Ovary (tissue), 9 donors: ENCODE measurements around the gene KRT85. TPM values are rescaled to one million over a fixed set of nuclear protein-coding genes. Genes with fewer than 3 reads are reported as not detected.

ENCODE experiments used
- DNase-seq, 5 donors: peaks; one replicate each; pipeline ENCODE4 v3.0.0-alpha.2; 2019 to 2020
- H3K27ac ChIP-seq, 2 donors: fragments of 200-600 bp; one replicate each; pipeline versions ENCODE4 v1.5.1 to v1.8.0; 2019 to 2022
- H3K27me3 ChIP-seq: fragments of 200-600 bp; one replicate; pipeline ENCODE4 v1.8.0; 2022
- H3K36me3 ChIP-seq: fragments of 200-600 bp; sonication (generic); one replicate; pipeline ENCODE4 v1.5.1; 2019
- H3K4me1 ChIP-seq: one replicate; pipeline ENCODE4 v1.8.1; 2013; ENCODE audit warnings: mild to moderate bottlenecking, moderate library complexity; ENCODE audit not compliant: insufficient read depth
- H3K4me3 ChIP-seq: fragments of 200-600 bp; sonication (generic); one replicate; pipeline ENCODE4 v1.5.1; 2017
- H3K9me3 ChIP-seq, 2 donors: fragments of 200-600 bp in 1 of 2; sonication (generic) in 1 of 2; one replicate each; pipeline versions ENCODE4 v1.5.1 to v1.8.1; 2013 to 2019; ENCODE audit warnings: mild to moderate bottlenecking in 1 of 2, moderate library complexity in 1 of 2
- EP300 ChIP-seq: sonication (generic); formaldehyde crosslinking; IDR thresholded peaks from one replicate; pipeline ENCODE4 v1.6.1; 2017; ENCODE audit warnings: antibody characterized with exemption
- POLR2A ChIP-seq: fragments of 450-650 bp; IDR thresholded peaks from one replicate; pipeline ENCODE4 v1.6.1; 2017; ENCODE audit warnings: antibody characterized with exemption, mild to moderate bottlenecking, moderate library complexity
- WGBS, 3 donors: extraction: QIAGEN DNeasy Blood & Tissue Kit in 1 of 3; methylation state at CpG; one replicate each; pipeline versions ENCODE4 v1.1.5 to v1.1.7; 2013 to 2017; 5-methylcytosine and 5-hydroxymethylcytosine counted together
- intact Hi-C, 4 donors: fragments of 100-400 bp; cut with DNase I; formaldehyde crosslinking; loops; one replicate each; pipeline versions ENCODE4 v1.11.0 to v1.15.1; 2022 to 2023
- polyA plus RNA-seq, 2 donors: library from polyadenylated mRNA; stranded (reverse); fragments of 200-250 nt in 1 of 2; fragments of 350-450 nt in 1 of 2; fragmentation: Illumina TruSeq in 1 of 2; extraction: RNeasy Lipid Tissue Mini Kit (QIAGEN cat#74804) in 1 of 2; gene quantifications; one replicate each; pipeline ENCODE4 v1.2.3, GENCODE V29; 2013 to 2014
- total RNA-seq, 7 donors: library from RNA; depleted of rRNA in 2 of 7; stranded (reverse); fragments of >200 nt in 2 of 7; fragmentation: NEBNext Ultra II Directional in 3 of 7; extraction: Animal tissue kit (Norgen Biotek cat#: 25700) in 3 of 7; gene quantifications; one replicate each; pipeline versions ENCODE4 v1.1.0 to v1.2.4, GENCODE V29; 2016 to 2023
- TF ChIP-seq, protein P1 (sequence below), 3 donors: fragments of 450-650 bp in 2 of 3; fragments of 200-600 bp in 1 of 3; IDR thresholded peaks; one replicate each; pipeline versions ENCODE4 v1.5.1 to v1.8.0; 2016 to 2022; ENCODE audit warnings: antibody characterized with exemption in 3 of 3, mild to moderate bottlenecking in 1 of 3
- donor health status: DM: no; HTN: no; CAD: no; lungs with moderate emphysema.
- donor health status: DM: no; HTN: no; CAD: no.
- donor health status: Bipolar disorder and iron deficiency.
- donor health status: DM: yes; HTN: yes; CAD: no.
- donor health status: DM: no; HTN: no; CAD: no.
- donor health status: DM: yes; HTN: yes; CAD: no.

Gene KRT85
- total and polyA plus RNA-seq, 9 donors: not detected

DNA sequence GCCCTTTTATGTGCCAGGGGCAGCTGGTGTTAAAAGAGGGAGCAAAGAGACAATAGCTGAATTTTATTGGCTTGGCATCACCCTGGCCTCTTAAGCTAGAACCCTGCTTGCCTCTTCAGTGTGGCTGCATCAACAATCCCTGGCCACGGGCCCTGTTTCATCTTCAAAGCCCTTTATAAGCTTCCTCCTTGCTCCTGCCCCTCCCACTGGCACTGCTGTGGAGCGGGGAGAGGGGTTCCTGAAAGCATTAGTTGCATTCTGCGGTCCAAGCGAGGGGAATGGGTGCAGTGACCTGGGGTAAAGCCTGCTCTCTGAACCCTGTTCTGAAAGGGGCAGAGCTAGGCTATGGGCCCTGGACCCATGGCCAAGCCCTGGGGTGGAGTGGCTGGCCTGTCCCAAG is 45.9 kb downstream of the KRT85 start:
- H3K4me1 ChIP-seq: no peaks in the 10 kb centered on the region
- WGBS, 3 donors: 63 to 68% (median 67%) methylated on average over 4 of the region's 4 CpGs
- intact Hi-C loops: no loop called here
- H3K27ac ChIP-seq: no peak overlapping the region
- H3K4me3 ChIP-seq: no peak overlapping the region
- H3K27me3 ChIP-seq: no peaks in the 10 kb centered on the region
- no peaks in the 10 kb centered on the region for H3K36me3 ChIP-seq
- TF ChIP-seq EP300 (no peak), POLR2A (no peak)
- TF ChIP-seq, protein P1, sequence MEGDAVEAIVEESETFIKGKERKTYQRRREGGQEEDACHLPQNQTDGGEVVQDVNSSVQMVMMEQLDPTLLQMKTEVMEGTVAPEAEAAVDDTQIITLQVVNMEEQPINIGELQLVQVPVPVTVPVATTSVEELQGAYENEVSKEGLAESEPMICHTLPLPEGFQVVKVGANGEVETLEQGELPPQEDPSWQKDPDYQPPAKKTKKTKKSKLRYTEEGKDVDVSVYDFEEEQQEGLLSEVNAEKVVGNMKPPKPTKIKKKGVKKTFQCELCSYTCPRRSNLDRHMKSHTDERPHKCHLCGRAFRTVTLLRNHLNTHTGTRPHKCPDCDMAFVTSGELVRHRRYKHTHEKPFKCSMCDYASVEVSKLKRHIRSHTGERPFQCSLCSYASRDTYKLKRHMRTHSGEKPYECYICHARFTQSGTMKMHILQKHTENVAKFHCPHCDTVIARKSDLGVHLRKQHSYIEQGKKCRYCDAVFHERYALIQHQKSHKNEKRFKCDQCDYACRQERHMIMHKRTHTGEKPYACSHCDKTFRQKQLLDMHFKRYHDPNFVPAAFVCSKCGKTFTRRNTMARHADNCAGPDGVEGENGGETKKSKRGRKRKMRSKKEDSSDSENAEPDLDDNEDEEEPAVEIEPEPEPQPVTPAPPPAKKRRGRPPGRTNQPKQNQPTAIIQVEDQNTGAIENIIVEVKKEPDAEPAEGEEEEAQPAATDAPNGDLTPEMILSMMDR (IDR thresholded peaks at IDR 0.05): no peak
- DNase-seq: peak in 1 of 5 donors; percentile 3
- H3K9me3 ChIP-seq: no peaks in the 10 kb centered on the region

DNA sequence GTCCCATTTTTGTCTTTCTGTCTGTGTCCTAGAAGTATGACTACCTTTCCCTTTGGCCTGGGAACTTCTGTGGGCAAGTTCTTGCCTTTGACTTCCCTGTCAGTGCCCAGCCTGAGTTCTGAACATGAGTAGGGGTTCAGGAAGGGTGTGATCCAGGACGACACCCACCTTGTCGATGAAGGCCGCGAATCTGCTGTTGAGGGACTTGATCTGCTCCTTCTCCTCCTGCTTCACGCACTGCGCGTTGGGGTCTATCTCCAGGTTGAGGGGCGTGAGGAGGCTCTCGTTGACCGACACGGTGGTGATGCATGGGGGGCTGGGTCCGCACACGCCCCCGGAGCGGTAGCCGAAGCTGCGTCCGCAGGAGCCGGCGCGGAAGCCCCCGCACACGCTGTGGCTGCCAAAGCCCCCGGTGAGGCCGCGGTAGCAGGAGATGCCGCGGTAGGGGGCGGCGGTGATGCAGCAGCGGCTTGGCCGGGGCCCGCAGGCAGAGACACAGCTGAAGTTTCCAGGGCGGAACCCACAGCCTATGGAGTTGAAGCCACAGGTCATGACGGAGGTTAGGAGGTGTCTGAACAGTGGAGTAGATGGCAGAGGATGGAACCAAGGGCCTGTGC is 46.4 kb downstream of the KRT85 start, which contains the start of gene KRT83:
Gene KRT83, minus strand, starts transcription at position 615 of the 617 bp plus-strand sequence. Its CDS starts 63 bp downstream, at position 552.
- peak in 1 of 5 donors; percentile 13 for DNase-seq
- no peaks in the 10 kb centered on the region for H3K4me1 ChIP-seq
- H3K9me3 ChIP-seq: no peaks in the 10 kb centered on the region
- no peak within 1 kb of the TSS for H3K27ac ChIP-seq
- H3K4me3 ChIP-seq: no peak within 1 kb of the TSS
- TF ChIP-seq, protein P1 (IDR thresholded peaks at IDR 0.05): no peak
- TF ChIP-seq EP300 (no peak), POLR2A (no peak)
- 51 to 55% (median 53%) methylated on average over 32 to 35 of the region's 35 CpGs for WGBS, 3 donors
- intact Hi-C loops: no loop called here
- no peaks in the 10 kb centered on the region for H3K27me3 ChIP-seq
- H3K36me3 ChIP-seq: no peaks in the 10 kb centered on the region

DNA sequence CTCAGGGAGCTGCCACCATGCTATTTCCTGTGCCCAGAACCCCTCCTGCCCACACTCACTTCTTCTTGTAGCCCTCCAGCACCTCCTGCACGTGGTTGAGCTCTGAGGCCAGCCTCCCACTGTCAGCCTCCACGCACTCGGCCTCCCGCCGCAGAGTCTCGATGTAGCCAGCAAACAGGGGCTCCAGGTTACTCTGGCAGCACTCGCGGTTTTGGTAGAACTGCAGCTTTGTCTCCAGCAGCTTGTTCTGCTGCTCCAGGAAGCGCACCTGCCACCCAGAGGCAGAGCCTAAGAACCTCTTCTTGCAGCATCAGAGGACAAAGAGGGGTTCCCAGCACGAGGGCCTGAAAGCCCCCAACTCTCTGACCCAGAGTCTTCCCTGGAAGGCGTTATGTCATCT is 48.2 kb downstream of the KRT85 start:
- Histone ChIP-seq H3K4me3 (no peak overlapping the region), H3K27ac (no peak overlapping the region), H3K36me3 (no peaks in the 10 kb centered on the region), H3K27me3 (no peaks in the 10 kb centered on the region), H3K4me1 (no peaks in the 10 kb centered on the region), H3K9me3 (no peaks in the 10 kb centered on the region)
- TF ChIP-seq, protein P1 (IDR thresholded peaks at IDR 0.05): no peak
- no peak for TF ChIP-seq EP300
- TF ChIP-seq POLR2A: no peak
- DNase-seq: no peak
- intact Hi-C loops: no loop called here
- WGBS, 3 donors: 55 to 69% (median 68%) methylated on average over 11 of the region's 11 CpGs

DNA sequence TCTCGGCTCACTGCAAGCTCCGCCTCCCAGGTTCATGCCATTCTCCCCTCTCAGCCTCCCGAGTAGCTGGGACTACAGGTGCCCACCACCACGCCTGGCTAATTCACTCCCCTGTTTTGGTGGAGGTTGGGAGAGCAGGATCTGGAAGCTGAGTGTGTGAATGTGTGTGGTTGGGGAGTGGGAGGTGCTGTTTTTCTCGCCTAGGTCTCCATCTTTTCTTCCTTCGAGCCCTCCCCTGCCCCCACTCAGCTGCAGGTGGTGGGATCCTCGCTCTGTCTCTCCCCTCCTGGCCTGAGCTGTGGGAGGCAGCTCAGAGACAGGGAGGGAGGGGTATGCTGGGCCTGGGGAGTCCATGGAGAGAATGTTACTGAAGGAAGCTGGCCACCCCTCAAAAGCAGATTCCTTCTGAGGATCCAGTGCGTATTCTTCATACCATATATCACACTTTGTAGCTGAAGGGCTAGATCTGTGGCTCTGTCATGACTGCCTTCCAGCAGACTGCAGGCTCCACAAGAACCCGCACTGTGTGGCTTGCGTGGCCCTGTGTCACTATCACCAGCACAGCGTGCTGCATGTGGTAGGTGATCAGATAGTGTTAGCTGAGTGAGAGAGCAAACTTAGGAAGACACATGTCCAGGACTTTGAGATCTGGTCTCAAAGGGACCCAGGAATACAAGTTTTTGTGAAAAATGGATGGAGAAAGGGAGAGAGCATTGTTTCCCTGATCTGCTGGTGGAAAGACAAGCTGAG is 48.9 kb downstream of the KRT85 start:
- intact Hi-C loops: no loop called here
- no peak for DNase-seq
- Histone ChIP-seq H3K4me1 (no peaks in the 10 kb centered on the region), H3K9me3 (no peaks in the 10 kb centered on the region), H3K27ac (no peak overlapping the region), H3K36me3 (no peaks in the 10 kb centered on the region), H3K4me3 (no peak overlapping the region), H3K27me3 (no peaks in the 10 kb centered on the region)
- WGBS, 3 donors: 61 to 77% (median 68%) methylated on average over 11 of the region's 11 CpGs
- no peak for TF ChIP-seq EP300
- TF ChIP-seq, protein P1 (IDR thresholded peaks at IDR 0.05): no peak
- TF ChIP-seq POLR2A: no peak
